GM21737 (cell line): ENCODE measurements around the gene RPS6KA3.
"Not testable (repeated sequence)": the region's sequence is repeated elsewhere in the genome, so short reads cannot be mapped to it uniquely, and the experiment has no call there.

ENCODE experiments used
- ATAC-seq: cut with Tn5 transposase; IDR thresholded peaks from one replicate; pipeline ENCODE4 v1.9.1; 2021; ENCODE audit warnings: mild to moderate bottlenecking, moderate library complexity; ENCODE audit not compliant: unreplicated experiment

RPS6KA3 gene

GRCh38 chrX:20149326-20149725 is 117.4 kb downstream of the RPS6KA3 start:
- no peak for ATAC-seq

GRCh38 chrX:20147561-20147960 is 119.1 kb downstream of the RPS6KA3 start:
- no peak for ATAC-seq

- no peak for ATAC-seq
Observed at GRCh38 chrX:20144491-20144890, 122.2 kb downstream of the RPS6KA3 start.

- no peak for ATAC-seq
Observed at GRCh38 chrX:20143561-20143960, 123.1 kb downstream of the RPS6KA3 start.

- no peak for ATAC-seq
Observed at GRCh38 chrX:20143111-20143510, 123.6 kb downstream of the RPS6KA3 start.

DNA sequence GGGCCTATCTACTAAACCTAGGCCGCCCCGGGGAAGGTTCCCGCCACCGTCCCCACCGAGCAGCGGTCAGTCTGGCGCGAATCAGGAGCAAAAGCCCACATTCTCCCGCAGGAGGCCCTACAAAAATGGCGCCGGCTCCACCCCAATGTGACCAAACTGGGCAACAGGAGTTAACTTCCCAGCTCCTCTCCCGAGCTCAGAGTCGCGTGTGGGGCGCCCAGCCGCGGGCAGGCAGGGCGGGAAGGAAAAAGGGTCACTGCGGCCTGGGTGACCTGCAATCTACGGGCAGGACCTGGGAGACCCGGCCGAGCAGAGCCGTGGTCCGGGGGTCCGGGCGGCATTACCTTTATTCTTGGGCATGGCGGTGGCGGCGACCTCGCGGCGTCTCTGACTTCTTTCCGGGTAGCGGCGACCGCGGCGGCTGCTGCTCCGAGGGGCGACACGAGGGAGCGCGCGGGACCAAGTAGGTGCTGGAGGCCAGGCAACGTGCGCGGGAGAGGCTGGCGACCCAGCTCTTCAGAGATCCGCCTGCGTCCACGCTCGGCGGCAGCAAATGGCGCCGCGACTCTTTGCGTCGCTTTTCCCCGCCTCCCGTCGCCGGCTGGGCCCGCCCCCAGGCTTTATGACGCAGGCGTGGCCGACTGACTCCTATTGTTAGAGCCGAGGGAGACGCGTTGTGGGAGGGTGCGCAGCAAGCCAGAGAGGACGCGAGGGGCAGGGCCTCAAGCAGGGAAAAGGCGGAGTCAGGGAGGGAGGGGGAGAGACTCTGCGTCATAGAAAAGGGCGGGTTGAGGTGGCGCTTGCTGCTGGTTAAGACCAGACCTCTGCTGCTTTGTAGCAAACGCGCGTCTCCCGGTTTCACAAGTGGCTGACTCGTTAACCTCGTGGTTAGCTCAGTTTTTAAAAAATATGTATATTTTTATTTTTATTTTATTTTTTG is 125.2 kb downstream of the RPS6KA3 start, which contains the start of gene EIF1AX:
Gene EIF1AX, minus strand, starts transcription at position 558 of the 940 bp plus-strand sequence. Its CDS starts 198 bp downstream, at position 360.
- peak; percentile 98 for ATAC-seq

- ATAC-seq: no peak
Observed at GRCh38 chrX:20140420-20140819, 126.3 kb downstream of the RPS6KA3 start.

- ATAC-seq: no peak
Observed at GRCh38 chrX:20139966-20140365, 126.7 kb downstream of the RPS6KA3 start.

DNA sequence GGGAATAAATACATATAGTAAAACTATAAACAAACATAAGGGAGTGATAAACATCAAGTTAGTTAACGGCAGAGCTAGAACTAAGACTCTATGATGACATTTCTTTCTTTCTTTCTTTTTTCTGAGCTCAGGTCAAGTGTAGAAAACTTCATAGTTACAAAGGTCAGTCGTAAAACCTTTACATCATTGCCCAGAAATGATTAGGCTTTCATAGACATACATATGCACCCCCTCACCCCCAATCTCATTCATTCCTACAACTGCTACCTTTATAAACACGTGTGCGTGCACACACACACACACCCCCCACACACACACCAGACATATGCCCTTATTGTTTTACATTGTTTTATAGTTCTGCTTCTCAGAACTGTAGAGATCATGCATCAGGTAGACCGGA is 130.8 kb downstream of the RPS6KA3 start:
- ATAC-seq: no peak

GRCh38 chrX:20132666-20133065 is 134.0 kb downstream of the RPS6KA3 start:
- no peak for ATAC-seq

DNA sequence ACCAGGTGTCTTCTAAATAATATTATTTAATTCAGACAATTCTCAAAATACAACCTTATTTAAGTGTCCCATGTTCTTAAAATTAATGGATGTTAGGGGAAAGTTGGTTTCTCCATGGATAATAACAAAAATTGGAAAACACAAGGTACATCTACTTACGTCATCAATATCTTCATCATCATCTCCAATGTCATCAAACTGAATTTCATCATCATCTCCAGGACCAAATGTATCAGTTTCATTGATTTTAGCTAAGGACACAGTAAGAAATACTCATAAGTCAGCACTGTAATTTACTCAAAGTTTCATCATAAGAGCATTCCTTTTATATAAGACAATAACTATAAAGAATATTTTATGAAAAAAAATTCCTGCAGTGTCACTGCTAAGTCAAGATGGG is 136.4 kb downstream of the RPS6KA3 start:
- no peak for ATAC-seq

DNA sequence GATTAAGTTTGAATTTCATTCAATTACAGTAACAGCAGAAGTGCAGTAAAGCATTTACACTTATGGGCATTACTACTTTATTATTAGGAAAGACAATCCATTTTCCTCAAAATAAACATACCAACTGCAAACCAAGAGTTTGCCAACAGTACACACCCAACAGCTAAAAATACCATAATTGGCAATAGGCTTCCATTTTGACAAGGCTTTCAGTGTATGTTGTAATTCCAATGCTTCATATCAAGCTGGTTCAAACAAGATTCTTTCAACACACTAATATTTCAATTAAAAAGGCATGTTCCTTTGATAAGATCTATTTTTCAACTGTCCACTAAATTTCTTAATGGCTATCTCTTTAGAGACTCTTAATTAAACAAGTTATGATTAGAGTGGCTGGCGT is 137.2 kb downstream of the RPS6KA3 start:
- no peak for ATAC-seq

GRCh38 chrX:20128670-20129069 is 138.0 kb downstream of the RPS6KA3 start:
- ATAC-seq: no peak

DNA sequence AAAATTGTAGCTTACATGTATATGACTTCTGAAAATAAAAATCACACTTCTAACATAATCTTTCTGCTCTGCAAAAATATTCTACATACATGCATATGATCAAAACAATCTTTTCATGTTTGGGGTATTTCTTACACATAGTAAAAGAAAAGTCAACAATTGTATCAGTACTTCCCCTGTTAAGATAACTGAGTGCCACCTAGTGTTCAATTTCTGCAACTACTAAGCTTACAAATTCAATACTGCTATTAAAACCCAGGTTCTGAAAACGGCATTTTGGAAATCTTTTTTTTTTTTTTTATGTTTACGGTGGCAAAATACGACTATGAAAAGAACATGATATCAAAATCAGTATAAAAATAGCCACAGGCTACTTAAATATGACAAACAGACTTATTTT is 139.3 kb downstream of the RPS6KA3 start:
- not testable (repeated sequence) for ATAC-seq

- ATAC-seq: not testable (repeated sequence)
Observed at GRCh38 chrX:20126833-20127232, 139.9 kb downstream of the RPS6KA3 start.

GRCh38 chrX:20124964-20125363 is 141.7 kb downstream of the RPS6KA3 start:
- no peak for ATAC-seq

DNA sequence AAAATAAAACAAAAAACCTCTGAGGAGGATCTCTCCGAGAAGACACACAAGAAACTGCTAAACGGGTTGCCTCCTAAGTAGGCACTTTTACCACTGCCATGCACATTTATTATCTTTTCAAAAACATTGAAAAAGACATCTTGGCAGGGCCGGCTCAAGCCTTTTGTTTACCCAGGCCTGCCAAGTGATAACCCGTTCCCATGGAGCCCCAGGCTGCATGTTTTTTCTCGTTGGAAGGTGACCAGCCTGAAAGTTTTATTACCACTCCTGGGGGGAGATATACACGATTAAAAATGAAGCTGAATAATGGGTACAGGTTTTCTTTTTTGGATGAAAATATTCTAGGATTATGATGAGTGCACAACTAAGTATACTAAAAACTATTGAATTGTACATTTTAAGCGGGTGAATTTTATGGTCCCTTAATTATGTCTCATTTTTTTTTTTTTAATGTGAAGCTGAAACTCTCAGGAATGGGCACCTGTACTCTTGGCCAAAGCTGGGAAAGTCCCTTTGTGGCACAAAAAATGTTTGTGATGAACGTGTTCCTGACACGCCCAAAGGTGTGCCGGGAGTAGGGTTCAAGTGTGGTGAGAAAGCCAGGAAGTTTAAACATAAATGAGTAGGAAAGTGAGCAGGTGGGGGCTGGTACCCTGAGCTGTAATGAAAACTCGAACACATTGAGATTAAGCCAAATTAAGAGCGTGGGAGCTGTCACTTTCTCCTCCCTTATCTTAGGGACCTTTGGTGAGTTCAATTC is 148.5 kb downstream of the RPS6KA3 start:
- ATAC-seq: no peak

GRCh38 chrX:20116577-20117240 is 150.0 kb downstream of the RPS6KA3 start, which contains the start of gene MAP7D2:
MAP7D2 (minus strand) TSS chrX:20116907; CDS start chrX:20116879, 28 bp downstream.
- no peak for ATAC-seq

DNA sequence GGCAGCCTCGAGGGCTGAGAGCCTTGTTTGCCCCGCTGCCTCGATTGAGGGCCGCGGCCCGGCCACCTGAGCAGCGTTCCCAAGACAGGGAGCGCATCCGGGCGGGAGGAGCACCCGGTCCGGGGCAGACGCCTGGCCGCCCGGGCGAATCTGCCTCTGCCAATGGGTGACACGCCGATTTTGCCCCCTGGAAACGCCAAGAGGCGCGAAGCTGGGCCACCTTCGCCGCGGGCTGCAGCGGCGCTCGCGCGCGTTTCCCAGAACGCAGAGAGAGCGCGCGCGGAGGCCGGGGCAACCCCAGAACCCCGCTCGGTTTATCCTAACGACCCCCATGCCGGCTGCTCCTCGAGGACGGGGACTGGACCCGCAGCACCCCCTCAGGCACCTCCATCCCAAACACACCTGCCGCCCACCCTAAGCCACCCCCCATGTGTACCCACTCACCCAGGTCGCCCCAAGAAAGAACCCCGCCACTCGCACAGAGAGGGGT is 150.6 kb downstream of the RPS6KA3 start:
- ATAC-seq: no peak

- no peak for ATAC-seq
Observed at GRCh38 chrX:20112022-20112774, 154.5 kb downstream of the RPS6KA3 start.
